ENCODE measurements around the gene MICA.
"Not testable (repeated sequence)": the region's sequence is repeated elsewhere in the genome, so short reads cannot be mapped to it uniquely, and the experiment has no call there.

Gene MICA

DNA sequence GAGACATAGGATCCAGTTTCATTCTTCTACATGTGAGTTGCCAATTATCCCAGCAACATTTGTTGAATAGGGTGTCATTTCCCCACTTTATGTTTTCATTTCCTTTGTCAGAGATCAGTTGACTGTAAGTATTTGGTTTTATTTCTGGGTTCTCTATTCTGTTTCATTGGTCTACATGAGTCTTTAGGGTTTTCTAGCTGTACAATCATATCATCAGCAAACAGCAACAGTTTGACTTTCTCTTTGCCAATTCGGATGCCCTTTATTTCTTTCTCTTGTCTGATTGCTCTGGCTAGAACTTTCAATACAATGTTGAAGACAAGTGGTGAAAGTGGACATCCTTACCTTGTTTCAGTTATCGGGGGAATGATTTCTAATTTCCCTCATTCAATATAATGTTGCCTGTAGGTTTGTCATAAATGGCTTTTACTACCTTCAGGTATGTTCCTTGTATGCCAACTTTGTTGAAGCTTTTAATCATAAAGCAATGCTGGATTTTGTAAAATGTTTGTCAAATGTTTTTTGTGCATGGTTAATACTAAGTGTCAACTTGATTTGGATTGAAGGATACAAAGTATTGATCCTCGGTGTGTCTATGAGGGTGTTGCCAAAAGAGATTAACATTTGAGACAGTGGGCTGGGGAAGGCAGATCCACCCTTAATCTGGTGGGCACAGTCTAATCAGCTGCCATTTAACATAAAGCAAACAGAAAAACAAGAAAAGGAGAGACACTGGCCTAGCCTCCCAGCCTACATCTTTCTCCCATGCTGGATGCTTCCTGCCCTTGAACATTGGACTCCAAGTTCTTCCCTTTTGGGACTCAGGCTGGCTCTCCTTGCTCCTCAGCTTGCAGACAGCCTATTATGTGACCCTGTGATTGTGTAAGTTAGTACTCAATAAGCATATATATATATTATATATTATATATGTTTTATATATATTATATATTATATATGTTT, 23.3 kb downstream of the MICA start:
- H3K9me3 Mint-ChIP-seq, result no peaks in the 10 kb centered on the region
- H3K27ac Mint-ChIP-seq, result no peak overlapping the region
- peak; percentile 61 for ATAC-seq (replicated peaks)
- DNase-seq, result no peak
- H3K36me3 Mint-ChIP-seq (ENCODE audit: insufficient read depth), result no peaks in the 10 kb centered on the region
- no peak overlapping the region for H3K4me3 Mint-ChIP-seq
- H3K27me3 Mint-ChIP-seq, result no peaks in the 10 kb centered on the region
- H3K4me1 Mint-ChIP-seq (ENCODE audit: low read depth in 2 of 2), result no peaks in the 10 kb centered on the region

DNA sequence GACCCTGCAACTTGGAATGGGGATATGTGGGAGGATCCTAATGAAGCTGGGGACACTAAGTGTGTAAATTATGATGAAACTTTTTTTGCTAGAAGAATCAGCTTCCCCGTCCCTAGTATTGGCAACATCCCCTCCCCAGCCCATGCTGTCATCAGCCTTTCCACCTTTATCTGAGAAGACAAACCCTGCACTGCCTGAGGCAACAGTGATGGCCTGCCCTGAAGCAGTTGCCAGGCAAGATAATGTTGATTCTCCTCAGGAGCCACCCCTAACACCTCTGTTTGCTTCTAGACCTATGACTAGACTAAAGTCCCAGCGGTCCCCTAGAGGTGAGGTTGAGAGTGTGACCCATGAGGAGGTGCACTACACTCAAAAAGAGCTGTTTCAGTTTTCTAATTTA, 27.1 kb downstream of the MICA start:
- H3K36me3 Mint-ChIP-seq (ENCODE audit: insufficient read depth), result no peaks in the 10 kb centered on the region
- H3K27me3 Mint-ChIP-seq, result peaks cover 0 to 10% of the 10 kb centered on the region in 2 donors
- no peaks in the 10 kb centered on the region for H3K4me1 Mint-ChIP-seq (ENCODE audit: low read depth in 2 of 2)
- H3K27ac Mint-ChIP-seq, result no peak overlapping the region
- peak in 2 of 3 experiments; percentile 21 to 28 for DNase-seq
- H3K9me3 Mint-ChIP-seq, result no peaks in the 10 kb centered on the region
- ATAC-seq (replicated peaks), result peak; percentile 29
- no peak overlapping the region for H3K4me3 Mint-ChIP-seq

DNA sequence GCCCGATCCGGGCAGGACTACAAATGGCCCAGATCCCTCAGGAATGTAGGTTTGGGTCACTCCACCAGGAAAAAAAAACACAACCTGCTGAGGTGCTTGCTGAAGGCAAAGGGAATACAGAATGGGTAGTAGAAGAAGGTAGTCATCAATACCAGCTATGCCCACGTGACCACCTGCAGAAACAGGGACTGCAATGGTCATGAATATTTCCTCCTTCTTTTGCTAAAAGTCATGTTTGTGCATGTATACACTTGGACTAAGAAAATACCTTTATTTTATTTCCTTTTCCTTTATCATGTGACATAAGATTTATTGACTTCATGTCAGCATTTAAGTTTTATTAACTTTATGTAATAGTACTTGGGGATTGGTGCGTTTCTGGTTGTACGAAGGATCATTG, 31.7 kb downstream of the MICA start:
- not testable (repeated sequence) for ATAC-seq (replicated peaks)

DNA sequence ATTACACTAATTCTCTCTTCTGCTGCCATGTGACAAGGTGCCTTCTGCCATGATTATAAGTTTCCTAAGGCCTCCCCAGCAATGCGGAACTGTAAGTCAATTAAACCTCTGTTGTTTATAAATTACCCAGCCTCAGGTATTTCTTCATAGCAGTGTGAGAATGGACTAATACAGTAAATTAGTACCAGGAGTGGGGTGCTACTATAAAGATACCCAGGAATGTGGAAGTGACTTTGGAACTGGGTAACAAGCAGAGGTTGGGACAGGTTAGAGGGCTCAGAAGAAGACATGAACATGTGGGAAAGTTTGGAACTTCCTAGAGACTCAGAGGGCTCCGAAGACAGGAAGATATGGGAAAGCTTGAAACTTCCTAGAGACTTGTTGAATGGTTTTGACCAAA, 34.8 kb downstream of the MICA start:
- Mint-ChIP-seq H3K4me1 (ENCODE audit: low read depth in 2 of 2) (peaks cover 6 to 7% of the 10 kb centered on the region in 2 donors), H3K27me3 (peaks cover 45 to 74% of the 10 kb centered on the region in 2 donors), H3K9me3 (peaks cover 6 to 7% of the 10 kb centered on the region in 2 donors), H3K4me3 (no peak overlapping the region), H3K27ac (no peak overlapping the region), H3K36me3 (ENCODE audit: insufficient read depth) (peaks cover 3% of the 10 kb centered on the region)
- DNase-seq (no peak), ATAC-seq (replicated peaks) (no peak)

More for the DNA sequence above, 31.7 kb downstream of the MICA start:
- DNase-seq; H3K27ac Mint-ChIP-seq; H3K4me1 Mint-ChIP-seq (ENCODE audit: low read depth in 2 of 2); H3K36me3 Mint-ChIP-seq (ENCODE audit: insufficient read depth); H3K9me3 Mint-ChIP-seq; H3K4me3 Mint-ChIP-seq: not testable (repeated sequence)
- H3K27me3 Mint-ChIP-seq, result peaks cover 28 to 56% of the 10 kb centered on the region in 2 donors

DNA sequence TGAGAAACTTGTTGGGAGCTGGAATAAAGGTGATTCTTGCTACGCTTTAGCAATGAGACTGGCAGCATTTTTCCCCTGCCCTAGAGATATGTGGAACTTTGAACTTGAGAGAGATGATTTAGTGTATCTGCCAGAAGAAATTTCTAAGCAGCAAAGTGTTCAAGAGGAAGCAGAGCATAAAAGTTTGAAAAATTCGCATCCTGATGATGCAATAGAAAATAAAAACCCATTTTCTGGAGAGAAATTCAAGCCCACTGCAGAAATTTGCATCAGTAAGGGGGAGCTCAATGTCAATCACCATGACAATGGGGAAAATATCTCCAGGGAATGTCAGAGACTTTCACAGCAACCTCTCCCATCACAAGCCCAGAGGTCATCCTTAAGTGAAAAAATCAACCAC, 35.3 kb downstream of the MICA start:
- Mint-ChIP-seq H3K9me3 (peaks cover 6 to 7% of the 10 kb centered on the region in 2 donors), H3K4me1 (ENCODE audit: low read depth in 2 of 2) (peaks cover 6 to 7% of the 10 kb centered on the region in 2 donors)
- no peak for DNase-seq

DNA sequence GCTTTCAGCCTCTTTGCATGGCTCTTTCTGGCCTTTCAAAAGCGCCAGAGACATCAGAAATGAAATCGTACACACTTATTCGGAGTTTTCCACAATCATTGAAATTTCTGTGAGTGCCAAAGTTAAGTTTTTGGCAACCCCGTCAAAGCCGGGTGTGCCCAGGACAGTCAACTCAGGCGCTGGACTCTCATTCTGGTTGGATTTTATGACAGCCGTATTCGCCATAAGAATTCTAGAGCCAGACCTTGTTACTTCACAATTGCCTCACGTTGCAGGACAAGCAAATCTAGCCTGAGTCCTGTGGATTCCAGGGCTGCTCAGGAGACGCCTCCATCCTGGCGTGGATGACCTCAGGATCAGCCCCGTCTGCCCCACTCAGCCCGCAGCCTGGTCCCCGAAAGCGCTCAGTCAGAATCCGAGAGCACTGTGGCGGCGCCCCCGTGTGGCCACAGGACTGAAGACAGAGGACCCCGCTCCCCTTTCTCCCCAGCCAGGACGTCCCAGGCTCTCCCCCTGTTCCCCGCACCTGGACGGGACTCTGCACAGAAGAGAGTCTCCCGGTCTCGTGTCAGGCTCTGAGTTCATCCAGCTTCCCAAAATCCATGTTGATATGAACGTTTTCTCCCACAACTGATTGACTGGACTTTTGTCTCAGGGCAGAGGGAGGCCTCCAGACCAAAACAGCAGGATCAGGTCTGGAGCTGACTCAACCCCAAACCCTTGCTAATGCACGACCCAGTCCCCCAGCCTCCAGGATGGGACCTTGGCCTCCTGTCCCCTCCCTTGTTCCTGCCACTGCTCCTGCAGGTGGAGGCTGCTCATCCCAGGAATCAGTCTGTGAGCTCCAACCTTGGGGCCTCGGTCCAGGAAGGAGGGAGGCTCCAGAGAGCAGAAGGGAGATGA, 38.2 kb downstream of the MICA start:
- peak; percentile 99 for ATAC-seq (replicated peaks)
- Mint-ChIP-seq H3K27ac (no peak overlapping the region), H3K27me3 (peaks cover 57 to 69% of the 10 kb centered on the region in 2 donors), H3K9me3 (peaks cover 6 to 7% of the 10 kb centered on the region in 2 donors), H3K4me1 (ENCODE audit: low read depth in 2 of 2) (peaks cover 6 to 7% of the 10 kb centered on the region in 2 donors), H3K36me3 (ENCODE audit: insufficient read depth) (peaks cover 3% of the 10 kb centered on the region), H3K4me3 (peak overlapping the region in 1 of 2 donors; percentile 17)
- DNase-seq, result peak; percentile 78 to 85 (median 84)

More for the DNA sequence above, 35.3 kb downstream of the MICA start:
- no peak for ATAC-seq (replicated peaks)
- H3K4me3 Mint-ChIP-seq, result no peak overlapping the region
- peaks cover 3% of the 10 kb centered on the region for H3K36me3 Mint-ChIP-seq (ENCODE audit: insufficient read depth)
- H3K27ac Mint-ChIP-seq, result no peak overlapping the region
- peaks cover 45 to 74% of the 10 kb centered on the region in 2 donors for H3K27me3 Mint-ChIP-seq

DNA sequence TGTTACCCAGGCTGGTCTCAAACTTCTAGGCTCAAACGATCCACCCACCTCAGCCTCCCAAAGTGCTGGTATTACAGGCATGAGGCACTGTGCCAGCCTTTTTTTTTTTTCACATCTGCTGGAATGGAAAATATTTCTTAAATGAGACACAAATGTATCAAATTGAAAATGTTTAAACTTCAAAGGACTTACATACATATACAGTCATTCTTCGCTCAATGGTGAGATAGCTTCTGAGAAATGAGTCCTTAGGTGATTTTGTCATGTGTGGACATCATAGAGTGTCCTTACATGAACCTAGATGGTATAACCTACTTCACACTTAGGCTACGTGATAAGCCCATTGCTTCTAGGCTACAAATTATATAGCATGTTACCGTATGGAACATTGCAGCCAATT, 43.1 kb downstream of the MICA start:
- H3K36me3 Mint-ChIP-seq (ENCODE audit: insufficient read depth), result peaks cover 3% of the 10 kb centered on the region
- H3K4me1 Mint-ChIP-seq (ENCODE audit: low read depth in 2 of 2), result peaks cover 5% of the 10 kb centered on the region in 2 donors
- H3K4me3 Mint-ChIP-seq, result no peak overlapping the region
- H3K27ac Mint-ChIP-seq, result no peak overlapping the region
- ATAC-seq (replicated peaks) (no peak), DNase-seq (no peak)
- peaks cover 30 to 36% of the 10 kb centered on the region in 2 donors for H3K27me3 Mint-ChIP-seq
- H3K9me3 Mint-ChIP-seq, result no peaks in the 10 kb centered on the region

DNA sequence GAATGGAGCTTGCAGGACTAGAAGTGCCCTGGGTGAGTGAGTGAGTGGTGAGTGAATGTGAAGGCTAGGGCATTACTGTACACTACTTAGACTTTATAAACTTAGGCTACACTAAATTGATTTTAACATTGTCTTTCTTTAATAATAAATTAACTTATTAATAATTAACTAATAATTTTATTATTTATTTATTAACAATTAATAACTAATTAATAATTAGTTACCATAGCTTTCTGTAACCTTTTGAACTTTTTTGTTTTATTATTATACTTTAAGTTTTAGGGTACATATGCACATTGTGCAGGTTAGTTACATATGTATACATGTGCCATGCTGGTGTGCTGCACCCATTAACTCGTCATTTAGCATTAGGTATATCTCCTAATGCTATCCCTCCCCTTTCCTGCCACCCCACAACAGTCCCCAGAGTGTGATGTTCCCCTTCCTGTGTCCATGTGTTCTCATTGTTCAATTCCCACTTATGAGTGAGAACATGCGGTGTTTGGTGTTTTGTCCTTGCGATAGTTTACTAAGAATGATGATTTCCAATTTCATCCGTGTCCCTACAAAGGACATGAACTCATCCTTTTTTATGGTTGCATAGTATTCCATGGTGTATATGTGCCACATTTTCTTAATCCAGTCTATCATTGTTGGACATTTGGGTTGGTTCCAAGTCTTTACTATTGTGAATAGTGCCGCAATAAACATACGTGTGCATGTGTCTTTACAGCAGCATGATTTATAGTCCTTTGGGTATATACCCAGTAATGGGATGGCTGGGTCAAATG, 43.8 kb downstream of the MICA start:
- not testable (repeated sequence) for H3K27ac Mint-ChIP-seq; DNase-seq; H3K4me3 Mint-ChIP-seq; H3K36me3 Mint-ChIP-seq (ENCODE audit: insufficient read depth); ATAC-seq (replicated peaks); H3K4me1 Mint-ChIP-seq (ENCODE audit: low read depth in 2 of 2); H3K9me3 Mint-ChIP-seq
- peaks cover 27 to 32% of the 10 kb centered on the region in 2 donors for H3K27me3 Mint-ChIP-seq

DNA sequence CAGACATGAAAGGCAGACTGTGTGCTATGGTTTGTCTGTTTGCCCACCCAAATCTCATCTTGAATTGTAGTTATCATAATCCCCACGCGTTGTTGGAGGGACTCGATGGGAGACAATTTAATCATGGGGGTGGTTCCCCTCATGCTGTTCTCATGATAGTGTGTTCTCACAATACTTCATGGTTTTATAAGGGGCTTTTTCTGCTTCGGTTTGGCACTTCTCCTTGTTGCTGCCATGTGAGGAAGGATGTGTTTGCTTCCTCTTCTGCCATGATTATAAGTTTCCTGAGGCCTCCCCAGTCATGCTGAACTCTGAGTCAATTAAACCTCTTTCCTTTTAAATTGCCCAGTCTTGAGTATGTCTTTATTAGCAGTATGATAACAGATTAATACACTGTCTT, 47.4 kb downstream of the MICA start:
- Mint-ChIP-seq H3K9me3 (no peaks in the 10 kb centered on the region), H3K36me3 (ENCODE audit: insufficient read depth) (no peaks in the 10 kb centered on the region), H3K27me3 (peaks cover 10 to 16% of the 10 kb centered on the region in 2 donors), H3K4me3 (no peak overlapping the region), H3K27ac (no peak overlapping the region), H3K4me1 (ENCODE audit: low read depth in 2 of 2) (no peaks in the 10 kb centered on the region)
- ATAC-seq (replicated peaks), result no peak
- DNase-seq, result no peak

DNA sequence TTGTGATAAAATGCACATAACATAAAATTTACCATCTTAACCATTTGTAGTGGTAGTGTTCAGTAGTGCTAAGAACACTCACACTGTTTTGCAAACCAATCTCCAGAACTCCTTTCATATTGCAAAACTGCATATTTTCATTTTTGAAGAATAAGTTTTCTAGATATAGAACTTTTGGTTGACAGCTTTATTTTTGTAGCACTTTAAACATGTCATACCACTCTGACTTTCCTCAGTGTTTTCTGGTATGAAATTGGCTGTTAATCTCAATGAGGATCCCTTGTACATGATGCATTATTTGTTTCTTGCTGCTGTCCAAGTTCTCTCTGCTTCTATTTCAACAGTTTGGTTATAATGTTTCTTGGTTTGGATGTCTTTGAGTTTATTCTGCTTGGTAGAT, 49.5 kb downstream of the MICA start:
- no peak for ATAC-seq (replicated peaks)
- peaks cover 10 to 12% of the 10 kb centered on the region in 2 donors for H3K27me3 Mint-ChIP-seq

DNA sequence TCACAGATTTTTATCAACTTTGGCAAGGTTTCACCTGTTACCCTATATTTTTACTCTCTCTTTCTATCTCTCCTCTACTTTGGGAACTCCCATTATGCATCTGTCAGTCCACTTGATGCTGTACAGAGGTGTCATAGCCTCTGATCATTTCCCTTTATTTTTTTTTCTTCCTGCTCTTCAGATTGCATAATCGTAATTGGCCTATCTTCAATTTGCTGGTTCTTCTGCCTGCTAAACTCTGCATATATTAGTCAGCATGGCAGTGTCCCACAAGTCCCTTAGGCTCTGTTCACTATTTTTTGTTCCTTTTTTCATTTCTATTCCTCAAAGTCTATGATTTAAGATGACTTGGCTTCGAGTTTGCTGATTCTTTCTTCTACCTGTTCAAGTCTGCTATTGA, 49.9 kb downstream of the MICA start:
- H3K9me3 Mint-ChIP-seq, result no peaks in the 10 kb centered on the region
- no peak overlapping the region for H3K27ac Mint-ChIP-seq
- no peak overlapping the region for H3K4me3 Mint-ChIP-seq
- H3K4me1 Mint-ChIP-seq (ENCODE audit: low read depth in 2 of 2), result no peaks in the 10 kb centered on the region
- ATAC-seq (replicated peaks) (no peak), DNase-seq (no peak)
- H3K36me3 Mint-ChIP-seq (ENCODE audit: insufficient read depth), result no peaks in the 10 kb centered on the region
- H3K27me3 Mint-ChIP-seq, result peaks cover 10 to 12% of the 10 kb centered on the region in 2 donors

More for the DNA sequence above, 49.5 kb downstream of the MICA start:
- no peaks in the 10 kb centered on the region for H3K9me3 Mint-ChIP-seq
- DNase-seq, result no peak
- H3K27ac Mint-ChIP-seq, result no peak overlapping the region
- no peaks in the 10 kb centered on the region for H3K4me1 Mint-ChIP-seq (ENCODE audit: low read depth in 2 of 2)
- no peak overlapping the region for H3K4me3 Mint-ChIP-seq
- no peaks in the 10 kb centered on the region for H3K36me3 Mint-ChIP-seq (ENCODE audit: insufficient read depth)

DNA sequence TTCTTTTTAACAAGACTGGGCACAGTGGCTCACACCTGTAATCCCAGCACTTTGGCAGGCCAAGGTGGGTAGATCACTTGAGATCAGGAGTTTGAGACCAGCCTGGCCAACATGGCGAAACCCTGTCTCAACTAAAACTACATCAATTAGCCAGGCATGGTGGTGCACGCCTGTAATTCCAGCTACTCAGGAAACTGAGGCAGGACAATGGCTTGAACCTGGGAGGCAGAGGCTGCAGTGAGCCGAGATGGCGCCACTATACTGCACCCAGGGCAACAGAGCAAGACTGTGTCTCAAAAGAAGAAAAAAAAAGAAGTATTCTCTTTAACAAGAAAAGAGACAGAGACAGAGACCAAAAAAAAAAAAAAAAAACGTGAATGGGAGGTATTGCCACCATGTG, 56.5 kb downstream of the MICA start:
- not testable (repeated sequence) for ATAC-seq (replicated peaks); DNase-seq; H3K9me3 Mint-ChIP-seq; H3K27me3 Mint-ChIP-seq; H3K27ac Mint-ChIP-seq; H3K4me3 Mint-ChIP-seq
- H3K36me3 Mint-ChIP-seq (ENCODE audit: insufficient read depth), result peaks cover 34% of the 10 kb centered on the region
- peaks cover 27 to 29% of the 10 kb centered on the region in 2 donors for H3K4me1 Mint-ChIP-seq (ENCODE audit: low read depth in 2 of 2)
